DOHH2 (cell line): Measurements from ENCODE around the gene ENPP6.

Experiments used
- H3F3A ChIP-seq: fragments of 200-600 bp; sonication (generic), shearing (Covaris generic); 2 replicates; pipeline ENCODE4 v1.6.0; 2016; ENCODE audit warnings: antibody characterized with exemption, mild to moderate bottlenecking; ENCODE audit not compliant: control insufficient read depth, insufficient read depth
- H3K27ac ChIP-seq: fragments of 200-600 bp; sonication (generic); 2 replicates; pipeline ENCODE4 v1.5.1; 2014; ENCODE audit warnings: low read depth, mild to moderate bottlenecking, low read length, moderate library complexity
- H3K27me3 ChIP-seq: fragments of 200-600 bp; sonication (generic); 2 replicates; pipeline ENCODE4 v1.6.1; 2014; ENCODE audit warnings: mild to moderate bottlenecking, low read length, mixed read lengths; ENCODE audit not compliant: control insufficient read depth
- H3K36me3 ChIP-seq: fragments of 200-600 bp; sonication (generic); 2 replicates; pipeline ENCODE4 v1.6.1; 2014; ENCODE audit warnings: mild to moderate bottlenecking, low read length, moderate library complexity, mixed read lengths; ENCODE audit not compliant: control insufficient read depth
- H3K4me1 ChIP-seq: fragments of 200-600 bp; sonication (generic); 2 replicates; pipeline ENCODE4 v1.6.1; 2014; ENCODE audit warnings: mild to moderate bottlenecking, low read length, mixed read lengths; ENCODE audit not compliant: control insufficient read depth
- H3K4me2 ChIP-seq: fragments of 200-600 bp; sonication (generic); 2 replicates; pipeline ENCODE4 v1.6.0; 2014; ENCODE audit warnings: mild to moderate bottlenecking, low read length, moderate library complexity
- H3K4me3 ChIP-seq: fragments of 200-600 bp; sonication (generic); 2 replicates; pipeline ENCODE4 v1.5.1; 2014; ENCODE audit warnings: mild to moderate bottlenecking, low read length, mixed read lengths
- H3K79me2 ChIP-seq: fragments of 200-600 bp; sonication (generic); 2 replicates; pipeline ENCODE4 v1.6.1; 2014; ENCODE audit warnings: mild to moderate bottlenecking, low read length, mixed read lengths; ENCODE audit not compliant: control insufficient read depth
- H3K9me2 ChIP-seq: fragments of 200-600 bp; sonication (generic); replicated peaks from 2 replicates; pipeline ENCODE4 v1.6.1; 2014; ENCODE audit warnings: mild to moderate bottlenecking, low read length, mixed read lengths; ENCODE audit not compliant: control insufficient read depth
- H3K9me3 ChIP-seq: fragments of 200-600 bp; sonication (generic); 2 replicates; pipeline ENCODE4 v1.6.1; 2014; ENCODE audit warnings: antibody characterized with exemption, low read length, mixed read lengths; ENCODE audit not compliant: control insufficient read depth, insufficient read depth
- H4K20me1 ChIP-seq: fragments of 200-600 bp; sonication (generic); 2 replicates; pipeline ENCODE4 v1.6.0; 2014; ENCODE audit warnings: low read depth, mild to moderate bottlenecking, antibody characterized with exemption, low read length, moderate library complexity; ENCODE audit not compliant: control insufficient read depth, insufficient read depth
- EZH2phosphoT487 ChIP-seq: fragments of 200-600 bp; sonication (generic); IDR thresholded peaks from 2 replicates; pipeline ENCODE4 v1.6.1; 2017; ENCODE audit warnings: borderline replicate concordance, mild to moderate bottlenecking, antibody characterized with exemption, low read length, moderate library complexity, mixed read lengths
- TF ChIP-seq, protein P1 (sequence below): fragments of 200-600 bp; sonication (generic); IDR thresholded peaks from one replicate; pipeline ENCODE4 v1.5.1; 2014; ENCODE audit warnings: antibody characterized with exemption, mild to moderate bottlenecking, low read depth, low read length; ENCODE audit not compliant: poor library complexity, severe bottlenecking

ENPP6 gene

DNA sequence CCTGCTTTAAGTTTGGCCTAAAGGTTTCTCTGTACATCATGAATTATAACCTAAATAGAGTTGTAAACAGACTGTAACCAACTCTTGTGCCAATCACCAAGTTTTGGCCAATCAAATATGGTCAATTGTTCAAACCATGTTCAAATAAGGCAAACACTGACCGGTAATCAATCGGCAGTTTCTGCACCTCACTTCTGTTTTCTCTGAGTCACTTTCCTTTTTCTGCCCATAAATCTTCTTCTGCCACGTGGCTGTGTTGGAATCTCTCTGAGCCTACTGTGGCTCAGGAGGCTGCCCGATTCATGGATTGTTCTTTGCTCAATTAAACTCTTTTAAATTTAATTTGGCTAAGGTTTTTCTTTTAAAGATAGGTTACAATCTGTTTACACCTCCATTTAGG lies 16.5 kb upstream of the ENPP6 start:
- Histone ChIP-seq H3K4me3 (no peak overlapping the region), H3K9me2 (no peaks in the 10 kb centered on the region), H3F3A (no peaks in the 10 kb centered on the region), H3K9me3 (no peaks in the 10 kb centered on the region), H4K20me1 (no peaks in the 10 kb centered on the region), H3K4me2 (no peak overlapping the region), H3K36me3 (no peaks in the 10 kb centered on the region), H3K79me2 (no peaks in the 10 kb centered on the region), H3K27ac (no peak overlapping the region), H3K27me3 (peaks cover 21% of the 10 kb centered on the region), H3K4me1 (peaks cover 8% of the 10 kb centered on the region)
- no peak for TF ChIP-seq EZH2phosphoT487

DNA sequence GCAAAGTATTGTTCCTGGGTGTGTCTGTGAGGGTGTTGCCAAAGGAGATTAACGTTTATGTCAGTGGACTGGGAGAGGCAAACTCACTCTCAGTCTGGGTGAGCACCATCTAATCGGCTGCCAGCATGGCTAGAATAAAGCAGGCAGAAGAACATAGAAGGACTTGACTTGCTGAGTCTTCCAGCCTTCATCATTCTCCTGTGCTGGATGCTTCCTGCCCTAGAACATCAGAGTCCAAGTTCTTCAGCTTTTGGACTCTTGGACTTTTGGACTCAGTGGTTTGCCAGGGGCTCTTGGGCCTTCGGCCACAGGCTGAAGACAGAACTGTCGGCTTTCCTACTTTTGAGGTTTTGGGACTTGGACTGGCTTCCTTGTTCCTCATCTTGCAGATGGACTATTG lies 15.3 kb upstream of the ENPP6 start:
- Histone ChIP-seq H3K27me3 (peaks cover 20% of the 10 kb centered on the region), H3K27ac (no peak overlapping the region), H3F3A (no peaks in the 10 kb centered on the region), H3K4me3 (no peak overlapping the region), H3K79me2 (no peaks in the 10 kb centered on the region), H3K4me1 (peaks cover 8% of the 10 kb centered on the region), H3K4me2 (no peak overlapping the region), H4K20me1 (no peaks in the 10 kb centered on the region), H3K9me3 (no peaks in the 10 kb centered on the region), H3K36me3 (no peaks in the 10 kb centered on the region), H3K9me2 (no peaks in the 10 kb centered on the region)
- no peak for TF ChIP-seq EZH2phosphoT487
- TF ChIP-seq, protein P1, sequence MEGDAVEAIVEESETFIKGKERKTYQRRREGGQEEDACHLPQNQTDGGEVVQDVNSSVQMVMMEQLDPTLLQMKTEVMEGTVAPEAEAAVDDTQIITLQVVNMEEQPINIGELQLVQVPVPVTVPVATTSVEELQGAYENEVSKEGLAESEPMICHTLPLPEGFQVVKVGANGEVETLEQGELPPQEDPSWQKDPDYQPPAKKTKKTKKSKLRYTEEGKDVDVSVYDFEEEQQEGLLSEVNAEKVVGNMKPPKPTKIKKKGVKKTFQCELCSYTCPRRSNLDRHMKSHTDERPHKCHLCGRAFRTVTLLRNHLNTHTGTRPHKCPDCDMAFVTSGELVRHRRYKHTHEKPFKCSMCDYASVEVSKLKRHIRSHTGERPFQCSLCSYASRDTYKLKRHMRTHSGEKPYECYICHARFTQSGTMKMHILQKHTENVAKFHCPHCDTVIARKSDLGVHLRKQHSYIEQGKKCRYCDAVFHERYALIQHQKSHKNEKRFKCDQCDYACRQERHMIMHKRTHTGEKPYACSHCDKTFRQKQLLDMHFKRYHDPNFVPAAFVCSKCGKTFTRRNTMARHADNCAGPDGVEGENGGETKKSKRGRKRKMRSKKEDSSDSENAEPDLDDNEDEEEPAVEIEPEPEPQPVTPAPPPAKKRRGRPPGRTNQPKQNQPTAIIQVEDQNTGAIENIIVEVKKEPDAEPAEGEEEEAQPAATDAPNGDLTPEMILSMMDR: no peak

DNA sequence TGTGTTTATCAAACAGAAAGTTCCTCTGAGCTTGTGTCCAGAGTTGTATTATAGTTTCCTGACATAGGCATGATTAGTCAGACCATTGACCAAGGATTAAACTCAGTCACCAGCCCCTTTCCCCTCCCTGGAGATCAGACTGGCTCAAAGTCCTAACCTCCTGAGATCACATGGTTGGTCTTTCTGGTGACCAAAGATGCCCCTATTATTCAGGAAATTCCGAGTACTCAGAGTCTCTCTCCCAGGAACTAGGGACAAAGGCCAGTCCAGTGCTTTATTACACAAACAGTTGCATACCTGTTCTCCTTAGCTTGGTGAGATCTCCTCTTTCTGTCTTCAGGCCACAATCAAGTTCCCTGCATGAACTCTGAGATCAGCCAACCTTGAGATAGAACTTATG lies 14.5 kb upstream of the ENPP6 start:
- H3K27ac ChIP-seq: no peak overlapping the region
- H3K9me2 ChIP-seq: no peaks in the 10 kb centered on the region
- H3K4me2 ChIP-seq: no peak overlapping the region
- H3F3A ChIP-seq: no peaks in the 10 kb centered on the region
- peaks cover 20% of the 10 kb centered on the region for H3K27me3 ChIP-seq
- no peak overlapping the region for H3K4me3 ChIP-seq
- no peak for TF ChIP-seq EZH2phosphoT487
- TF ChIP-seq, protein P1: no peak
- H3K79me2 ChIP-seq: no peaks in the 10 kb centered on the region
- H3K4me1 ChIP-seq: peaks cover 8% of the 10 kb centered on the region
- no peaks in the 10 kb centered on the region for H4K20me1 ChIP-seq
- H3K36me3 ChIP-seq: no peaks in the 10 kb centered on the region
- no peaks in the 10 kb centered on the region for H3K9me3 ChIP-seq

- Histone ChIP-seq H3K27me3 (peaks cover 20% of the 10 kb centered on the region), H3K4me3 (no peak overlapping the region), H3K4me1 (peaks cover 8% of the 10 kb centered on the region), H3K9me3 (no peaks in the 10 kb centered on the region), H3K9me2 (no peaks in the 10 kb centered on the region), H3K27ac (no peak overlapping the region), H3F3A (no peaks in the 10 kb centered on the region), H3K4me2 (no peak overlapping the region), H3K36me3 (no peaks in the 10 kb centered on the region), H3K79me2 (no peaks in the 10 kb centered on the region), H4K20me1 (no peaks in the 10 kb centered on the region)
- TF ChIP-seq, protein P1: no peak
- no peak for TF ChIP-seq EZH2phosphoT487
Observed at GRCh38 chr4:184231573-184231972, 13.9 kb upstream of the ENPP6 start.
